Left kidney (tissue), 2 donors: ENCODE results near the gene FIGNL1. TPM values are rescaled to one million over a fixed set of nuclear protein-coding genes. Genes with fewer than 3 reads are reported as not detected.

ENCODE experiments used
- DNase-seq: peaks from one replicate; pipeline ENCODE4 v3.0.0-alpha.2; 2013
- polyA plus RNA-seq: library from polyadenylated mRNA; unstranded; fragments of 120-200 nt; gene quantifications from one replicate; pipeline ENCODE4 v1.2.1, GENCODE V29; 2013; ENCODE audit not compliant: insufficient read length

The FIGNL1 gene
- polyA plus RNA-seq, 1 donor = 36.7 TPM

DNA sequence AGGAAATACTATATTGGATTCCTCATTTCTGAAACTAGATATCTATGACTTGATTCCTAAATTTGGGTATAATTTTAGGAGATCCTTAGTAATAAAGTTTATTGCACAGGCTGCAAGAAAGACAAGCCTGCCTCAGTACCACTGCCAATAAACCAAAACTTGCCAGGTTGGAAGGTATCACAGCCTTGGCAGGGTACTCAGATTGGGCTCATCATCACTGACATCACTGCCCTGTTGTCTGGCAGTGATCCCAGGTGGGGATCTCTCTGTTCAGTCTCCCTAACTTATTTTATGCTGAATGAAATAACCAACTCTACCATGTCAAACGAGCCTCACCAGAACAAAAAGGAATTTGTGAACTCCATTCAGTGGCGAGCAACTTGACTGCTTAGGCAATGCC lies 18.8 kb downstream of the FIGNL1 start:
- no peak for DNase-seq

DNA sequence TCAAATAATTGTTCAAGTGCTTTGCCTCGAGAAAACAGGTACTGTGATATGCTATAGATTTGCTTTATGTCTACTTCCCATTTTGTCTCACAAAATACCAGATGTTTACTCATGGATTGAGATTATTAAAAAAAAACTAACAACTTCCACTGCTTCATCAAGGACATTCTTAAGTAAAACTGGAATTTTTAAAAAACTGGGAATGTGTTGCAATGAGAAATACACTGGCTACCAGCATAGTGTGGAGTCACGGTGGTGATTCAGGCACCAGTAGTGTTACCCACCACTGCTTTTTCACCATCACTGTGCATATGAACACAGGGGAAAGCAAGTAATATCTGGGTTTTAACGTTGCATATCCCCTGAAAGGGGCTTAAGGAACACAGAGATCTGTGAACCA lies 21.2 kb downstream of the FIGNL1 start:
- DNase-seq = no peak

DNA sequence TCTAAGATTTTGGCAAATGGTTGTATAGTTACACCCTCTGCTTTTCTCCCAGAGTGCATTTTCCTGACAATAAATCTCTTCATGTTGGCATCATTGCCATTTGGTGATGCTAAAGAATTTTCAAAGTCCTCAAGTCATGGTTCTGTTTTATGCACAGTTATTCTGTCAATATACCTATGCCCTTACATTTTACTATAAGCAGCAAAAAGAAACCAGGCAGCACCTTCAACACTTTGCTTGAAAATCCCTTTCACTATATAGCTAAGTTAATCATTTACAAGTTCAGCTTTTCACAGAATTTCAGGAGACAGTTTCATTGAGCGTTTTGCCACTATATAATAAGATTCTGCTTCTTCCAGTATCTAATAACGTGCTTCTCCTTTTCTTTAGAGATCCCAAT lies 22.6 kb downstream of the FIGNL1 start:
- DNase-seq = no peak

DNA sequence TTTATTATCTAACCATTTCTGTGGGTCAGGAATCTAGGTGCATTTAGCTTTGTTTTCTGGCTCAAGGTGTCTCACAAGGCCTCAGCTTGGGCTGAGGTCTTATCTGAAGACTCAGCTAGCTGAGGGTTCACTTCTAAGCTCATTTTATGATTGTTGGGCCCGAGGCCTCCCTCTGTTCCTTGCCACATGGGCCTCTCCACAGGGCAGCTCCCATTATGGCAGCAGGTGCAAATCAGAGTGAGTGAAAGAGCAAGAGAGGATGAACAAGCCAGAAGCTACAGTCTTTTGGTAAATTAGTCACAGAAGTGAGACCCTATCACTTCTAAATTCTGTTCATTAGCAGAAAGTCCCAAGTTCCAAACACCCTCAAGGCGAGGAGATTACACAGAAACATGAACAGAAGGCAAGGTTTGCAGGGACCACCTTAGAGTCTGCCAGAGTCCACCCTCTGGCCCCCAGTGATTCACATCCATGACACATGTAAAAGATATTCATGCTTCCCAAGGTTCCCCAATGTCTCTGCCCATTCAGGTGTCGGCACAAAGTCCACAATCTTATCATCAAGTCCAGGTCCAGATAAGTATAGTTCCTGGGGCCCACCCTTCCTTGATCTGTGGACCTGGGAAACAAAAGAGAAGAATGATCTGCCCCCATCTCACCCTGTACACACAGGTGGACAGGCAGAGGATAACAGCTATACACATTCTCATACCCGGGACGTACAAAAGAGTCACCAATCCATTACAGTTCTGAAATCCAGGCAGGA lies 23.7 kb downstream of the FIGNL1 start:
- no peak for DNase-seq

DNA sequence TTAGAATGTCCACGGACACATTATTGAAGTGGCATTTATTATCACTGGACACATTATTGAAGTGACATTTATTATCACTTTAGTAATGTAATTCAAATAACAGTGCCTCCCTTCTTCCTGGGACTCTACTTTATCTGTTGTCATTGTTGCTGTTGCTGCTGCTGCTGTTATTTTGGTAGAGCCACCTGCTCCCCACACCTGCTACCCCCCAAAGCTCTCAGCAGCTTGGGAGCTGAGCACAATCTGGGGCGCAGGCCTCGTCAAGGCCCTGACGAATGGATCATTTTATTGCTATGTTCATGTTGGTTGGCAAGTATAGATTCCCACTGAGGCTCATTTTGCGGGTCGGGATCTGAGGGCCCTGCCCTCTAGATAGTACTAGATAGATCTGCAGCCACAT lies 24.8 kb downstream of the FIGNL1 start:
- DNase-seq = no peak

DNA sequence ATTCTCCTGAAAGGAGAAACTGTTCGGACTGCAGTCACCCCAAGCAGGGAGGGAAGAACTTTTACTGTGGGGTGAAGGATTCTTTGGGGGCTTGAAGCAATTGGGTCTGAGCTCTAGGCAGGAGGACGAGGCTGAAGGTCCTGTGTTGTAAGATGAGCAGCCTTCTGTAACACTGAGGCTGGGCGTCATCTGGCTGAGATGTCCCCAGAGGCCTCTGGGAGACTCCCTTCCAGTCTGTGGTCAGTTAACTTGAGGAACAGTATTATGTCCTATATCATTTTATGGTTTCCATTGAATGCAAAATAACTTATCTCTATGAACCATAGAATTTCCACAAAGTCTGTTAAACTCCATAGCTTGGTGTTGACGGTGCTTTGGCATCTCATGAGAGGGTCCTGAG lies 26.3 kb downstream of the FIGNL1 start:
- DNase-seq = no peak

DNA sequence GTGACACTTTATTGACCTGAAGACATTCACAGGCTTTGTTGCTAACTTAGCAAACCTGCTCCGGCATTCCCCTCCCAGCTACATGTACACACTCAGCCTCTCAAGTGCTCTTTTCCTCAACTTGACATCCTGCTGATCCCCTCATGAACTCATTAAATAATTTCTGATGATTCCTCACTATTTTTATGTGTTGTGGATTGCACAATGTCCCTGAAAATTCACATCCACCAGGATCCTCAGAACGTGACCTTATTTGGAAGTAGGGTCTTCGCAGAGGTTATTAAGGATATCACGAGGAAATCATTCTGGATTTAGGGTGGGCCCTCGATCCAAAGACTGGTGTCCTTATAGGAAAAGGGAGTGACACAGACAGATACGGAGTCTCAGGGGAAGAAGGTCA lies 27.3 kb downstream of the FIGNL1 start:
- no peak for DNase-seq

DNA sequence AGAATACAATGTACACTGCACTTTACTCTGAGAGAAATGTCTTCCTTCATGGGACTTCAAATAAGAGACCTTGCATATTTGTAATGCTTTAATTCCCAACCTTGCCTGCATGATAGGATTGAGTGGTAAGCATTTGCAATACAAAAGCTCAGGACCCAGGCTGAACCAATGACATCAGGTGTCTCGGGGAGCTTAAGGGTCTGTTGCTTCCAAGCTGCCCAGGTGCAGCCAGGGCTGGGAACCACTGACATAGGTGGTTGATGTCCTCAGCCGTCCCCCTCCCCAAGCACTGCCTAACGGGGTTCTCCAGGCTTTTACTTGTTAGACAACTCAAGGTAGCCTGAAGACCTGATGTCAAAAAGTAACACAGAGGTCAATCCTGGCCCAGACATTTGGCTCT lies 29.1 kb downstream of the FIGNL1 start:
- no peak for DNase-seq

DNA sequence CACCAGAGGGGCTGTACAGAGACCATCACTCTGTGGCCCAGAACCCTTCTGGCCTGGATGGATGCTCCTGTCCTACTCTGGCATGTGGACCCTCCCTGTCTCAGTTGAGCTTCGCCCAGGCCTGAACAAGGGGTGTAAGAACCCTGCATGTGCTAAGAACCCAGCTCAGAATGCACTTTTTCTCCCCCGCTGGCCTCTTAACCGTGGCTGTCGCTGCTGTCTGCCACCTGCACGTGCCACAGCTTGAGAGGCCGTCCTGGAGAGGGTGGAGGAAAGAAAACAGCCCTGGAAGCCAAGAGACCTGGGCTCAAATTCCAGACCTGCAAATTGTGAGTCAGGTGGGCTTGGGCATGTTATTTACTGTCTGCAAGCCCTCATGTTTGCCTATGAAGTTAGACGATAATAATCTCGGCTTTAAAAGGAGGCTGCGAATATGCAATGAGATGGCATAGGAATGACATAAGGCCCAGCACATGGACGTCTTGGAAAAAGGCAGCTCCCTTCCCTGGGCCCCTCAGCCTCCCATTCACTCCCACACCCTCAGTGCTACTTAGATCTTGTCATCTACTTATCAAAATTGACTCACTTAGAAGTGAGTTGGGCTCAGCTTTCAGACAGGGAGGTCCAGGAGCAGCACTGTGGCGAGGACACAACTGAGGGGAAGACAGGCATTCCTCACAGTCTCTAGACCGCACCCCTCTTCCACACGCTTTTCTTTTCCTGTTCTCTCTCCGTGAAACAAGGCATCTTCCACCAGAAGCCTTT lies 31.4 kb downstream of the FIGNL1 start:
- DNase-seq = no peak

DNA sequence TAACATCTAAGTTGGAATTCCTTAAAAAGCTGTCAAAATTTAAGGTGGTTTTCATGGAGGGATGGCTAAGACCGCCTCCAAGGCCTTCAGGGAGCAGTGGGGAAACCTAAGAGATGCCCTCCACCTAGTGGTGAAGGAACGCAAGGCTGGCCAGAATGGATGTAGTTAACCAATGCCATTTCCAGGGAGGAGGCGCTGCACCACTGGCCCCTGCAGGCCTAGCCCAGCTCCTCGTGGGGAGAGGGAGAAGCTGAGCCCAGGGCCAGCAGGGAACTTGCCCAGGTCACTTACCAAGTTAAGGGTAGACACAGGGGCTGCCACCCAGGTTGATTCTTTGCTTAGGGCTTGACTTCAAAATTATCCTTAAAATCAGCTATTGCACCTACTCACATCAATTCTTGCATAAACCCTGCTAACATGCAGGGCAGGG lies 32.0 kb downstream of the FIGNL1 start:
- DNase-seq = peak; percentile 74

DNA sequence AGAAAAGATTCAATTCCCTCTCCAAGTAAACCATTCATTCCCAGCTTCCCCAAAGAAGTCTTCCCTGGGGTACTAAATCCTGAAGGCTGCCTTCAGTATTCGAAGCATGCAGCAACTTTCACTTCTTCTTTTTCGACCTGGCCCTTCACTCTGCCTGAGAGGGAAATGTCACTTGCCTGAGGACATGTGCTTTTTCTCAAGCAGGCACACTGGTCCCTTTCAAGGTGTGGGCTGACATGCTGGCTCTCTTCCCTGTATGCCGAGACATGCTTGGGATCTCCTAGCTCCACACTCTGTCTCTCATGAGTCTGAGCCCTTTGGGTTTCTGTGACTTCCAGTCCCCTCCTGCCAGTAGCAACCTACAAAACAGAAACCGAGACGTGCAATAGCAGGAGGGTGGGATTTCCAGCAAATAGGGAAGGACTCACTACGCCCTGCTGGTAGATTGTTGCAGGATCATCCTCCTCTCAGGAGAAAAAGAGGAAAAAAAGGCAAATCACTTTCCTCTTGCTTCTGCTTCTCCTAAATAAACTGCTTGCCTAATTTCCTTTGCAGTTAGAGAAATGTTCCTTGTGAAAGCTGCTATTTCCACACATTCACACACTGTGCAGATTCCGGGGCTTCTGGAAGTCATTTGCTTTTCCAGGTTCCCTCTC lies 33.5 kb downstream of the FIGNL1 start:
- no peak for DNase-seq

DNA sequence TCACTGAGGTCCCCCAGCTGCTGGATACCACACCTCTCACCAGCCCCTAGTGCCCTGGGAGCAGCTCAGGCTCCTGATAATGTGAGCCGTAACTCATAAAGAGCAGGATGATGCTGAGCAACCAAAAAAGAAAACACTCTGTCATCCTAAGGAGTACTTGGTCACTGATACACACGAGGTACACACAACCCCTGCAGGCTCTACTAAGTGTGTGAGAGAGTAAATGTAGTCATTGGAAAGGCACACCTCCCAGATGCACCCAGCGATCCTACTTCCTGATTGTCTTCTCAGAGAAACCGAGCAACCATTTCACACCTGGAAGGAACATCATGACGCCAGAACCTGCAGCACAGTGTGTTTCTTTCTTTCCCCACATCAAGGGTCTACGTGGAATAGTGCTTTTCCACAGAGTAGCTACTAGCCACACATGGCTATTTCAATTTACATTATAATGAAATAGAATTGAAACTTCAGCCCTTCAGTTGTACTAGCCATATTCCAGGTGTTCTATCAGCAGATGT lies 34.2 kb downstream of the FIGNL1 start:
- DNase-seq = no peak

DNA sequence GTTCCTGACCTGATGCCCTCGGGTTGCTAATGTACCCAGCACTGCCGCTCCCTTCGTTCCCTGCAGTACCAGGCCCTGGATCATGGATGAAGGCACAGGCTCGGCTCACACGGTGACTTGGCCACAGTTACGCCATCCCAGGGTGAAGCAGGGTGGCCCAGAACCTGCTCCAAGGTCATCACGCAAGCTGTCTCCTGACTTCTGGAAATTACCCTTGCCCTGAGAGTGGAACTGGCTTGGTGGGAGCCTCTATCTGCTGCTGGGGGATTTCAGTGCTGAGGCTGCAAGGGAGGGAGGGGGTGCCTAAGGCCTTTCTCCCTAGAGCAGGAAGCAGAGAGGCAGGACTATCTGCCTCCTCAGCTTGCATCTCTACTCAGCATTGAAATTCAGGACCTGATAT lies 36.6 kb downstream of the FIGNL1 start:
- no peak for DNase-seq

DNA sequence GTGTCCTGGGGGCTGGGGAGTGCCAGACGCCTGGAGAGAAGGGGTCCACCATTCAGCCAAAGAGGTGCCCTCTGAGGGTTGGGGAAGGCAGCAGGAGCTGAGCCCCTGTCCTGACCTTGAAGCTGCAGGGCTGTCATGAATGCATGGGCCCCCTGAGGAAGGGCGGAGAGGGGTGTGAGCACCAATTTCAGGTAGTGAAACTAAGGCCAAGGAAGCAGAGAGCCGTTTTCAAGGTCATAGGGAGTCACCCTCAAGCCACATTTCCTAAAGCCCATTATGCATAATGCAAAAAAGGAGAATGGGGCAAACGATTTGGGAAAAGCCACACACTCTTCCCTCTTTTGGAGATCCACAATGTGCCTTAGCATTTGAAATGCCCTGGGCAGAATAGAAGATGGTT lies 37.2 kb downstream of the FIGNL1 start:
- DNase-seq = no peak

DNA sequence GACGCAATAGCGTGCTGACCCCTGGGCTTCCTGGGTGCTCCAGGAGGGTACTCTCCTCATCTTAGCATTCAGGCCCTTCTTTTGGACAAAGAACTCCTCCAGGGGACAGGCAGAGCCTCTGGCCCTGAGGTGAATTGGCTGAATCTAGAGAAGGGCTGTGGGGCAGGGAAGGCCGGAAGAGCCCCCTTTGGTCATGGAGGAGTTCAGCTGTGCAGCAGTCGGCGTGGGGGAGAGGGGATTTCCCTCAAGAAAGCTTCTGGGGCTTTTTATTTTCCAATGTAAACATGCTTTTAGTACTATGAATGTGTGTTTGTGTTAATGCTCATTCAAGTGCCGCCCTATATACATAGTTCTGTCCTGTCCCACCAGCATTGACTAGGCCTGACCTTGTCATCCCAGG lies 38.8 kb downstream of the FIGNL1 start:
- no peak for DNase-seq

DNA sequence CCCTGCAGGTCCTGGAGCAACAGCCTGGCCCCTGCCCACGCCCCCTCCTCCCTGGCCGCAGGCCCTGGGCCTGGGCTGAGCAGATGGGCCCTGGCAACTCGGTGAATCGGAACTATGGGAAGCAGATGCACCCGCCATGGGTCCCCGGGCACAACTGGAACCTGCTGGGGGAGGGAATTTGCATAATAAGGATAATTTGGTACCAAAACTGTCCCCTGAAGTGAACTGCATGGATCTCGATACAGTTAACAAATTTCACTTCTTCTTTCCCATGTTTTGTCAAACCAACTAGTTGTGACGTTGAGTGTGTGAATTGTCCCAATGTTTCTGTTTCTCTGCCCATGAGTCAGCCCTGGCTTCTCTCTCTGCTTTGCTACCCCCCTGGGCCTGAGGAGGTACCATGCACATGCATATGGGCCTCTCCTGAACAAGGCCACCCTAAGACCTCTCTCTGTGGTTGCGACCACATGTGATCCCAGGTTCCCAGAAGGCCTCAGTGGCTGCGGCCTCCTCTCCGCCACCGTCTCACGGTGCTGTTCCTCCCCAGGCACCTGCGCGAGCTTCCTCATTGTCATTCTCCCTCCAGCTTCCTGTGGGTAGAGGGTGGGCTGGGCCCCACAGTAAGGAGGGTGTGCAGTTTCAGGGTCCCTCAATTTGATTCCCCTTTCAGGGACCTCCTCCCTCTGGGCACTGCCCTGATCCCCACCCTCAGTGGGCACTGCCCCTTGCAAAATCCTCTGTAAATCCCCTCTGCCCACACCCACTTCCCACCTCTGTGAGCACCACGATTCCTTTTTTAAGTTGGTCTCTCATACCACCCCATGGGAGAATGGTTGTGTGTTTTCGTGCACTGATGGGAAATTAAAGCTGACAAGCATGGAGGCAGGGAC lies 40.0 kb downstream of the FIGNL1 start:
- no peak for DNase-seq

DNA sequence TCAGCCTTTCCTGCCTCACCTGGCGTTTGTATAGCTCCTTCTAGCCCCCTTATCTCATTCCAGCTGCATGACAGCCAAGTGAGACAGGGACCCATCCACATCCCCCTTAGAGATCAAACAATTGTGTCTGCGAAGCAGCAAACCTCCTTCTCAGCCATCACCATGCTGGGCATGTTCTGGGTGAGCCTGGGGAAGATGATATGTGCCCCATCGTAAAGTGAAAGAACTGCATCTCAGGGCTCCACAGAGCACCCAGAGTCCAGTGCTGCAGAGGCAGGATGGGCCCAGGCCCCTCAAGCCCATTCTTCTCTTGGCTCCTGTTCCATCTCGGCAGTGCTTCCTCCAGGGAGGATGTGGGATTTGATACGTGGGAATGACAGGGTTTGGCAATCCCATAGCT lies 43.2 kb downstream of the FIGNL1 start:
- no peak for DNase-seq

DNA sequence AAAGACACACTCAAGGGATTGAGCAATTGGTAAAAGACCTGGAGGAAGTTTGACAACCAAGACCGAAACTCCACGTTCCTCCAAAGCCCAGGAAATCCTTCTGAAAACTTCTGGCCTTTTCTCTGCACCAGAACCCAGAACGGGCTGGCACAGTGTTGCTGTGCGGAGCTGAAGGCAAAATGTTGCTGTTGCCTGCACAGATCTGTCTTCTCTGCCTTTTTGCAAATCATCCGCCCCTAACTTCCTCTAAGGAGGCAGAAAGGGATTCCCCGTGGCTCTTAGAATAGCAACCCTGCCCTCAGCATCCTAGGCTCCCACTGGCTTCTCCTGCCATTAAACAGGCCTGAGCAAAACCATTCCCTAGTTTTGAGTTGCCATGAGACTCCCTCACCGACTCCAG lies 44.9 kb downstream of the FIGNL1 start:
- no peak for DNase-seq

DNA sequence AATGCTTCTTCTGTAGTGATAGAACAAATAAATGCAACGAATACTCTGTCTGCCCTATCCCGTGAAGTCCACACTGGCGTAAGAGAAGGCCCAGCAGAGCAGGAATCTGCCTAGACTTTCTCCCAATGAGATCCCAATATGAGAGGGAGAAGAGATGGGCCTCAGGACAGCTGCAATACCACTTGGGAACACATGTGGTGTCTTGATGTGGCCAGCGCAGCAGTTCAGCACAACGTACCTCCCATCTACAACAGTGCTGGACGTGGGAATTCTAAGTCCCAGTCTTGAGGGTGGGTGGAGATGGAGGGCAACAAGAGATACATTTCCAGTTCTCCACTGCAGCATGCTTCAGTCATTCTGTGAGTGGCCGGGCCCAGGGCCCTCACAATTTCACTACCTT lies 45.8 kb downstream of the FIGNL1 start:
- DNase-seq = no peak

DNA sequence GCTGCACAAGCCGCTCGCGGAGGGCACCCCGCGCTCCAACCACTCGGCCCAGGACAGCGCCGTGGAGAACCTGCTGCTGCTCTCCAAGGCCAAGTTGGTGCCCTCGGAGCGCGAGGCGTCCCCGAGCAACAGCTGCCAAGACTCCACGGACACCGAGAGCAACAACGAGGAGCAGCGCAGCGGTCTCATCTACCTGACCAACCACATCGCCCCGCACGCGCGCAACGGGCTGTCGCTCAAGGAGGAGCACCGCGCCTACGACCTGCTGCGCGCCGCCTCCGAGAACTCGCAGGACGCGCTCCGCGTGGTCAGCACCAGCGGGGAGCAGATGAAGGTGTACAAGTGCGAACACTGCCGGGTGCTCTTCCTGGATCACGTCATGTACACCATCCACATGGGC lies 50.0 kb downstream of the FIGNL1 start:
- DNase-seq = no peak

DNA sequence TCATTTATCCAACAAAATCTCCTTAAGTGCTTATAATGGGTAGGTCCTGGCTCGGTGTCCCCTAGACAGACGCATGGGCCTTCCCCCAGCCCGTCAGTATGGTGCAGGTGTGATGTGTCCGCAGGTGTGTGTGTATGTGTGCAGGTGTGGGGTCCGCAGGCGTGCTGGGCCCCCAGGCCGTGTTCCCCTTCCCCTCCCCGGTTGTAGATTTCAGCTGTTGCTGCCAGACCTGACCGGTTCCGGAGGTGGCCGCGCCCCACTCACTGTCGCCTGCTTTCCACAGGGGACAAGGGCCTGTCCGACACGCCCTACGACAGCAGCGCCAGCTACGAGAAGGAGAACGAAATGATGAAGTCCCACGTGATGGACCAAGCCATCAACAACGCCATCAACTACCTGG lies 50.5 kb downstream of the FIGNL1 start:
- no peak for DNase-seq

DNA sequence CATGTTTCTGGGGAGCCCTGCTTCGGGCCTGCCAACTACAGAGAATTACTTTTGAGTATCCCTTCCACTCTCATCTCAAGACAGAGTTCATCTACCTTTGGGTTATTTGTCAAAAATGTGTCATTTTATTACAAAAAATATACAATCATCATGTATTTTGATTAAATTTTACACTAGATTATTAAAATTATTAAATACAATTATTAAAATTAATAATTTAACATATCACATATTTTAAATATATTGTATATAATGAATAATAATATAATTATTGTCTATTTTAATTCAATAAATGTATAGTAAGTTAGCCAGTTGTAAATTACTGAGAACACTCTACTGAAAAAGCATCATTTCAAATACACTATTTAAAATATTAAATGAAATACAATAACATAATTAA lies 50.9 kb downstream of the FIGNL1 start:
- no peak for DNase-seq
